HG02885 (cell line): Measurements from ENCODE around the gene PKD1.
"Not testable (repeated sequence)": the region's sequence is repeated elsewhere in the genome, so short reads cannot be mapped to it uniquely, and the experiment has no call there.

ENCODE experiments used
- ATAC-seq: cut with Tn5 transposase; IDR thresholded peaks from one replicate; pipeline ENCODE4 v1.9.1; 2021; ENCODE audit warnings: mild to moderate bottlenecking; ENCODE audit not compliant: unreplicated experiment, poor library complexity

PKD1 gene

GRCh38 chr16:2111009-2111353, 24.7 kb downstream of the PKD1 start:
- ATAC-seq = not testable (repeated sequence)

GRCh38 chr16:2110332-2111008, 25.2 kb downstream of the PKD1 start:
- ATAC-seq = not testable (repeated sequence)

- ATAC-seq = not testable (repeated sequence)
These were observed 25.8 kb downstream of the PKD1 start for GRCh38 chr16:2109872-2110271.

GRCh38 chr16:2109271-2109580, 26.5 kb downstream of the PKD1 start:
- not testable (repeated sequence) for ATAC-seq

- ATAC-seq = not testable (repeated sequence)
These were observed 27.0 kb downstream of the PKD1 start for GRCh38 chr16:2108446-2109270.

- ATAC-seq = not testable (repeated sequence)
These were observed 27.9 kb downstream of the PKD1 start for GRCh38 chr16:2107791-2108125.

- ATAC-seq = not testable (repeated sequence)
These were observed 28.4 kb downstream of the PKD1 start for GRCh38 chr16:2107121-2107790.

- ATAC-seq = not testable (repeated sequence)
These were observed 29.5 kb downstream of the PKD1 start for GRCh38 chr16:2106211-2106610.

- ATAC-seq = not testable (repeated sequence)
These were observed 29.9 kb downstream of the PKD1 start for GRCh38 chr16:2105769-2106168.

GRCh38 chr16:2105291-2105690, 30.4 kb downstream of the PKD1 start:
- not testable (repeated sequence) for ATAC-seq

- not testable (repeated sequence) for ATAC-seq
These were observed 31.2 kb downstream of the PKD1 start for GRCh38 chr16:2104464-2104863.

- no peak for ATAC-seq
These were observed 33.2 kb downstream of the PKD1 start for GRCh38 chr16:2102471-2102870.

GRCh38 chr16:2101581-2101980, 34.1 kb downstream of the PKD1 start:
- ATAC-seq = not testable (repeated sequence)

GRCh38 chr16:2097689-2098088, 38.0 kb downstream of the PKD1 start:
- ATAC-seq = not testable (repeated sequence)

GRCh38 chr16:2096853-2097595, 38.7 kb downstream of the PKD1 start:
- ATAC-seq = no peak

GRCh38 chr16:2095918-2096582, 39.6 kb downstream of the PKD1 start:
- ATAC-seq = no peak

GRCh38 chr16:2095315-2095853, 40.3 kb downstream of the PKD1 start:
- ATAC-seq = no peak

- ATAC-seq = no peak
These were observed 41.9 kb downstream of the PKD1 start for GRCh38 chr16:2093793-2094192.

GRCh38 chr16:2092866-2093265, 42.8 kb downstream of the PKD1 start:
- no peak for ATAC-seq

- no peak for ATAC-seq
These were observed 43.5 kb downstream of the PKD1 start for GRCh38 chr16:2092256-2092620.
